Retinal pigment epithelial cell (primary cell): ENCODE measurements around the gene CACNA2D4.

Experiments used
- DNase-seq: peaks from one replicate; pipeline ENCODE4 v3.0.0-alpha.2; 2010; ENCODE audit warnings: low read depth
- H3K4me3 ChIP-seq: 2 replicates; pipeline ENCODE4 v1.5.1; 2011; ENCODE audit warnings: mild to moderate bottlenecking, low read length, control low read depth, moderate library complexity
- TF ChIP-seq, protein P1 (sequence below): conservative IDR thresholded peaks from 2 replicates; pipeline ENCODE4 v1.5.1; 2011; ENCODE audit warnings: low read depth, low read length, control low read depth, inconsistent platforms

Gene CACNA2D4

DNA sequence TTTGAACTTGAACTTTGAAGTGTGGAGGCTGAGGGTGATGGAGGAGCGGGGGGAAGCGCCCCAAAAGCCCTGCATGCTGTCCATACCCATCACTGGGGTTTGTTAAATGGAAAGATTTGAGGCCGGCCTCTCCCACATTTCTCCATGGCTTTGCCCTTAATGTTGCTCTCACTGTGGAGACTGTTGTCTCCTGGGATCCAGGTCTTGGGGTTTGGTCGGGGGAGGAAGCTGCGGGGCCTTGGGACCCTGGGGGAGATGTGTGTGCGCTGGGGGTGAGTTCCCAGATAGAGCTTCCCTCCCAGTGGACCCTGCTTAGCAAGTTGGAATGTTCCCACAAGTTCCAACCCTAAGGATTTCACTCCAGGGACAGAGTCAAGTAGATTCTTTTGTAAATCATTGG lies 126.0 kb downstream of the CACNA2D4 start:
- H3K4me3 ChIP-seq, result no peak overlapping the region
- no peak for DNase-seq
- TF ChIP-seq, protein P1, sequence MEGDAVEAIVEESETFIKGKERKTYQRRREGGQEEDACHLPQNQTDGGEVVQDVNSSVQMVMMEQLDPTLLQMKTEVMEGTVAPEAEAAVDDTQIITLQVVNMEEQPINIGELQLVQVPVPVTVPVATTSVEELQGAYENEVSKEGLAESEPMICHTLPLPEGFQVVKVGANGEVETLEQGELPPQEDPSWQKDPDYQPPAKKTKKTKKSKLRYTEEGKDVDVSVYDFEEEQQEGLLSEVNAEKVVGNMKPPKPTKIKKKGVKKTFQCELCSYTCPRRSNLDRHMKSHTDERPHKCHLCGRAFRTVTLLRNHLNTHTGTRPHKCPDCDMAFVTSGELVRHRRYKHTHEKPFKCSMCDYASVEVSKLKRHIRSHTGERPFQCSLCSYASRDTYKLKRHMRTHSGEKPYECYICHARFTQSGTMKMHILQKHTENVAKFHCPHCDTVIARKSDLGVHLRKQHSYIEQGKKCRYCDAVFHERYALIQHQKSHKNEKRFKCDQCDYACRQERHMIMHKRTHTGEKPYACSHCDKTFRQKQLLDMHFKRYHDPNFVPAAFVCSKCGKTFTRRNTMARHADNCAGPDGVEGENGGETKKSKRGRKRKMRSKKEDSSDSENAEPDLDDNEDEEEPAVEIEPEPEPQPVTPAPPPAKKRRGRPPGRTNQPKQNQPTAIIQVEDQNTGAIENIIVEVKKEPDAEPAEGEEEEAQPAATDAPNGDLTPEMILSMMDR, result no peak

GRCh38 chr12:1791104-1791841 lies 127.2 kb downstream of the CACNA2D4 start:
- no peak for DNase-seq
- TF ChIP-seq, protein P1, result peak; percentile 86
- H3K4me3 ChIP-seq, result no peak overlapping the region

DNA sequence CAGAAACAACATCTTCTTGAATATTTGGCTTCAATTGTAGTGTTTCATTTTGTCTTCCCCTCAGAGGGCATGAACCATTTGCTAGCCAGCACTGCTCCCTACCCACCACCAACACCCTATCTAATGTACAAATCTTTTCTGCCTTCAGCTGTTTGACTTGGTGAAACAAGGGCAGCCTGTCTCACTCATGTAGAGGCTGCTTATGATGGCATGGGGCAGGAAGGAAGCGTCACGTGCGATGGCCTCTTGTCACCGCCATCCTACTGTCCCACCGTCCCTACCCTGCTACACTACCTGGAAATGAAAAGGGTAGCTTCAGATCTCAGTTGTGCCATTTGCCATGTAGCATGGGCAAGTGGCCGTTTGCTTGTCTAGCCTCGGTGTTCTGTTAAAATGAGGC lies 128.0 kb downstream of the CACNA2D4 start:
- no peak overlapping the region for H3K4me3 ChIP-seq
- TF ChIP-seq, protein P1, result no peak
- no peak for DNase-seq

DNA sequence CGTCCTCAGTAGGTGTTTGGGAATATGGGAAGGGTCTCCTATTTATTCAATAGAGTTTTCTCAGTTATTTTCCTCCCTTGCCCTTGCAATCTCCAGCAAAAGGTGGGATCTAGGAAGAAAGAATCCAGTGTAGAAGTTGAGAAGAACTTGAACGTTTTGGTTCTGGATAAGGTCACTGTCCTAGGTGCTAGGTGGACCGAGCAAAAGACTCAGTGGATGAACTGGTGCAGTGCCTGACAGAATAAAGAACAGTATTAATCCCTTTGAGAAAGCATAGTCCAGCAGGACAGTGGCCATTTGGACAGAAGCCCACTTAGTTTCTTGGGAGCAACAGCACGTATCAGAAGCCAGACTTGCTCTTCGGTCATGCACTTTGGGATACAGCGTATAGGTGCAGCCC lies 130.7 kb downstream of the CACNA2D4 start:
- TF ChIP-seq, protein P1, result no peak
- no peak for DNase-seq

DNA sequence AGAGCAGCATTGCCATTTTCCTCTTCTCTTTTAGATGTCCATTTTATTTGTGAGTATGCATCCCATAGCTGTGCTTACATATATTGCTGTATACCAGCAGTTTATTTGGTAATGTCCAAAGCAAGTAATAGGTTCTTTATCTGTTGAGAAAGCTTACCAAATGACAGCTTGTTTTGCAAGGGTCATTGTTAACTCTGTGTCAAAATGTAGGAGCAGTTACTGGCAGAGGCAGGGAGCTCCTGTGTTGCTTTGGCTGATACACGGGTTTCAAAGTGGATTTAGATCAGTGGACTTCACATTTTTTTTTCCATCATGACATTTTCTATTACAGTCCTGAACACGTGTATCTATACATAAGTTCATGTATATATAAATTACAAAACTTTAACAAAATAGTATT lies 136.2 kb downstream of the CACNA2D4 start:
- no peak for DNase-seq
- TF ChIP-seq, protein P1, result no peak
- H3K4me3 ChIP-seq, result no peak overlapping the region

More for the DNA sequence above, 130.7 kb downstream of the CACNA2D4 start:
- H3K4me3 ChIP-seq, result no peak overlapping the region

DNA sequence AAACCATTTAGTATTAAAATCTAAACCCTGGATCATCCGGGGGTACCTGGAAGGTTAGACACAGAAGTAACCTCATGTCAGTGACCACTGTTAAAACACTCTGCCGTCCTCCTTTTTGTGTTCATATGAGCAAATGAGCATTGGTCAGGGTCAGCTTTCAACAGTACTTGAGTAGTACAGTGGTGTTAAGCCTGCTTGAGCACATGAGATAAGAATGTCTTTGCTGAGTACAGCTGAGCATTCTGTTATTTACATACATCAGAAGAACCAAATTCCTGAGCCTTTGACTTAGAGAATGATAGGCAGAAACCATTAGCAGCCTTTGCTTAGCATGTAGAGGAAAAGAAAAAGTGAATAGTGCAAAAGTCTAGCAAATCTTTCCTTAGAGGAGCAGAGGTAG lies 136.7 kb downstream of the CACNA2D4 start:
- TF ChIP-seq, protein P1, result no peak
- DNase-seq, result peak; percentile 48
- no peak overlapping the region for H3K4me3 ChIP-seq

GRCh38 chr12:1779783-1780182 lies 138.7 kb downstream of the CACNA2D4 start:
- H3K4me3 ChIP-seq, result no peak overlapping the region
- DNase-seq, result no peak
- TF ChIP-seq, protein P1, result no peak
